Endodermal cell (in vitro differentiated cells): ENCODE results near the gene IL26. TPM values are rescaled to one million over a fixed set of nuclear protein-coding genes. Genes with fewer than 3 reads are reported as not detected.

Experiments
- DNase-seq: peaks from one replicate; pipeline ENCODE4 v3.0.0-alpha.2; 2017
- H3K27ac ChIP-seq: 2 replicates; pipeline ENCODE4 v1.5.1; 2013; ENCODE audit warnings: mild to moderate bottlenecking, low read depth, low read length, moderate library complexity
- H3K27me3 ChIP-seq: 2 replicates; pipeline ENCODE4 v1.6.1; 2013; ENCODE audit warnings: mild to moderate bottlenecking, low read length, moderate library complexity; ENCODE audit not compliant: insufficient read depth, control insufficient read depth, poor library complexity, severe bottlenecking
- H3K36me3 ChIP-seq: 2 replicates; pipeline ENCODE4 v1.7.0; 2013; ENCODE audit warnings: mild to moderate bottlenecking, low read length, moderate library complexity; ENCODE audit not compliant: control insufficient read depth, insufficient read depth
- H3K4me1 ChIP-seq: one replicate; pipeline ENCODE4 v1.7.0; 2013; ENCODE audit warnings: low read length; ENCODE audit not compliant: control insufficient read depth, insufficient read depth
- H3K4me3 ChIP-seq: 2 replicates; pipeline ENCODE4 v1.5.1; 2013; ENCODE audit warnings: mild to moderate bottlenecking, low read length, moderate library complexity
- H3K9ac ChIP-seq: 2 replicates; pipeline ENCODE4 v1.6.1; 2013; ENCODE audit warnings: mild to moderate bottlenecking, low read length, moderate library complexity; ENCODE audit not compliant: poor library complexity, severe bottlenecking; ENCODE audit errors: extremely low read depth
- H3K9me3 ChIP-seq: 2 replicates; pipeline ENCODE4 v1.6.1; 2013; ENCODE audit warnings: mild to moderate bottlenecking, low read length, moderate library complexity; ENCODE audit not compliant: control insufficient read depth
- H3K27ac Mint-ChIP-seq: 2 replicates; pipeline ENCODE4 v1.8.0; 2020; ENCODE audit warnings: mixed read lengths
- H3K27me3 Mint-ChIP-seq: 2 replicates; pipeline ENCODE4 v1.8.0; 2021; ENCODE audit warnings: mild to moderate bottlenecking, mixed read lengths; ENCODE audit not compliant: insufficient read depth
- H3K36me3 Mint-ChIP-seq: 2 replicates; pipeline ENCODE4 v1.8.0; 2020; ENCODE audit warnings: low read depth, mixed read lengths
- H3K4me1 Mint-ChIP-seq: 2 replicates; pipeline ENCODE4 v1.8.0; 2020; ENCODE audit warnings: mixed read lengths
- H3K4me3 Mint-ChIP-seq: 2 replicates; pipeline ENCODE4 v1.8.0; 2020; ENCODE audit warnings: mild to moderate bottlenecking, moderate library complexity, mixed read lengths
- H3K9me3 Mint-ChIP-seq: 2 replicates; pipeline ENCODE4 v1.8.0; 2020; ENCODE audit warnings: mild to moderate bottlenecking, mixed read lengths
- CTCF ChIP-seq: fragments of 200-600 bp; sonication (generic); conservative IDR thresholded peaks from 2 replicates; pipeline ENCODE4 v1.5.0; 2021; ENCODE audit warnings: antibody characterized with exemption, mild to moderate bottlenecking
- WGBS, 2 experiments: methylation state at CpG; one replicate each; pipeline versions ENCODE4 v1.1.5 to v1.1.7; 2013; ENCODE audit warnings: missing lambda C conversion rate in 2 of 2, mixed read lengths in 1 of 2; ENCODE audit not compliant: insufficient coverage in 1 of 2, insufficient read length in 1 of 2; 5-methylcytosine and 5-hydroxymethylcytosine counted together
- total RNA-seq, 2 donors: library from RNA; stranded (reverse); fragmentation: NEBNext Ultra II Directional in 1 of 2; extraction: Animal tissue kit (Norgen Biotek cat#: 25700) in 1 of 2; gene quantifications; 2 replicates in 1 of 2; 3 replicates in 1 of 2; pipeline ENCODE4 v1.2.1, GENCODE V29; 2021

Gene IL26
- total RNA-seq, 2 donors from 2014 or later: not detected

GRCh38 chr12:68250454-68250853, 24.8 kb upstream of the IL26 start:
- H3K9me3 Mint-ChIP-seq: peaks cover 16% of the 10 kb centered on the region
- H3K27me3 ChIP-seq: no peaks in the 10 kb centered on the region
- H3K4me3 ChIP-seq: no peak overlapping the region
- H3K4me1 Mint-ChIP-seq: peaks cover 10% of the 10 kb centered on the region
- no peaks in the 10 kb centered on the region for H3K36me3 Mint-ChIP-seq
- H3K27me3 Mint-ChIP-seq: peaks cover 2% of the 10 kb centered on the region
- no peak overlapping the region for H3K9ac ChIP-seq
- no peak overlapping the region for H3K27ac ChIP-seq
- no peak for TF ChIP-seq CTCF
- DNase-seq: no peak
- H3K4me3 Mint-ChIP-seq: no peak overlapping the region
- no peak overlapping the region for H3K27ac Mint-ChIP-seq
- H3K36me3 ChIP-seq: no peaks in the 10 kb centered on the region
- 82 to 100% methylated on average over 2 to 3 of the region's 3 CpGs for WGBS, 2 experiments
- H3K9me3 ChIP-seq: peaks cover 14% of the 10 kb centered on the region
- peaks cover 3% of the 10 kb centered on the region for H3K4me1 ChIP-seq

GRCh38 chr12:68247785-68248184, 22.2 kb upstream of the IL26 start:
- Mint-ChIP-seq H3K4me3 (no peak overlapping the region), H3K4me1 (peaks cover 19% of the 10 kb centered on the region), H3K9me3 (peaks cover 16% of the 10 kb centered on the region)

GRCh38 chr12:68246350-68246749, 20.7 kb upstream of the IL26 start:
- Mint-ChIP-seq H3K4me1 (peaks cover 19% of the 10 kb centered on the region), H3K4me3 (peak overlapping the region; percentile 10), H3K27ac (no peak overlapping the region), H3K27me3 (no peaks in the 10 kb centered on the region), H3K9me3 (peaks cover 16% of the 10 kb centered on the region), H3K36me3 (no peaks in the 10 kb centered on the region)
- Histone ChIP-seq H3K36me3 (no peaks in the 10 kb centered on the region), H3K27me3 (no peaks in the 10 kb centered on the region), H3K4me3 (peak overlapping the region; percentile 44), H3K9ac (no peak overlapping the region), H3K9me3 (peaks cover 14% of the 10 kb centered on the region), H3K27ac (no peak overlapping the region), H3K4me1 (peaks cover 3% of the 10 kb centered on the region)
- peak; percentile 49 for TF ChIP-seq CTCF
- 94 to 95% methylated on average over 6 of the region's 6 CpGs for WGBS, 2 experiments
- DNase-seq: peak; percentile 61

More at GRCh38 chr12:68247785-68248184, 22.2 kb upstream of the IL26 start:
- Mint-ChIP-seq H3K36me3 (no peaks in the 10 kb centered on the region), H3K27me3 (peaks cover under 1% of the 10 kb centered on the region), H3K27ac (no peak overlapping the region)
- Histone ChIP-seq H3K27me3 (no peaks in the 10 kb centered on the region), H3K4me1 (peaks cover 3% of the 10 kb centered on the region), H3K4me3 (no peak overlapping the region), H3K9me3 (peaks cover 14% of the 10 kb centered on the region), H3K36me3 (no peaks in the 10 kb centered on the region), H3K9ac (no peak overlapping the region), H3K27ac (no peak overlapping the region)
- no peak for DNase-seq
- no peak for TF ChIP-seq CTCF
